ENCODE data around the gene MAN1A1.

- no peak for TF ChIP-seq TAF1 (IDR thresholded peaks at IDR 0.05; ENCODE audit: borderline replicate concordance, insufficient read depth, low read length)
- TF ChIP-seq SIN3A (IDR thresholded peaks at IDR 0.05; ENCODE audit: borderline replicate concordance, insufficient read depth, low read length), result no peak
- no peak for TF ChIP-seq POLR2AphosphoS5 (IDR thresholded peaks at IDR 0.05; ENCODE audit: low read depth, low read length)
Observed at GRCh38 chr6:119210596-119210995, 139.0 kb downstream of the MAN1A1 start.
